RWPE1 (cell line): Measurements from ENCODE around the gene LRIG1.

Experiments used
- CTCF ChIA-PET: fragments of 350-600 bp; sonication (Branson Sonifier 250); formaldehyde crosslinking; extraction: SDS; loops from one replicate; lab custom pipeline; 2021; lab: Yijun Ruan, JAX
- POLR2A ChIA-PET: fragments of 400-600 bp; formaldehyde crosslinking; extraction: SDS; loops from one replicate; lab custom pipeline; 2020; ENCODE audit warnings: antibody characterized with exemption; ENCODE audit not compliant: low non-redundant PET; lab: Yijun Ruan, JAX
- DNase-seq: peaks from one replicate; pipeline ENCODE4 v3.0.0; 2012; ENCODE audit warnings: low spot score
- H3K27ac ChIP-seq: fragments of 450-650 bp; 2 replicates; pipeline ENCODE4 v1.5.1; 2017
- TF ChIP-seq, protein P1 (sequence below): fragments of 450-650 bp; conservative IDR thresholded peaks from 2 replicates; pipeline ENCODE4 v1.5.1; 2017; ENCODE audit warnings: low read depth, mild to moderate bottlenecking

The LRIG1 gene

DNA sequence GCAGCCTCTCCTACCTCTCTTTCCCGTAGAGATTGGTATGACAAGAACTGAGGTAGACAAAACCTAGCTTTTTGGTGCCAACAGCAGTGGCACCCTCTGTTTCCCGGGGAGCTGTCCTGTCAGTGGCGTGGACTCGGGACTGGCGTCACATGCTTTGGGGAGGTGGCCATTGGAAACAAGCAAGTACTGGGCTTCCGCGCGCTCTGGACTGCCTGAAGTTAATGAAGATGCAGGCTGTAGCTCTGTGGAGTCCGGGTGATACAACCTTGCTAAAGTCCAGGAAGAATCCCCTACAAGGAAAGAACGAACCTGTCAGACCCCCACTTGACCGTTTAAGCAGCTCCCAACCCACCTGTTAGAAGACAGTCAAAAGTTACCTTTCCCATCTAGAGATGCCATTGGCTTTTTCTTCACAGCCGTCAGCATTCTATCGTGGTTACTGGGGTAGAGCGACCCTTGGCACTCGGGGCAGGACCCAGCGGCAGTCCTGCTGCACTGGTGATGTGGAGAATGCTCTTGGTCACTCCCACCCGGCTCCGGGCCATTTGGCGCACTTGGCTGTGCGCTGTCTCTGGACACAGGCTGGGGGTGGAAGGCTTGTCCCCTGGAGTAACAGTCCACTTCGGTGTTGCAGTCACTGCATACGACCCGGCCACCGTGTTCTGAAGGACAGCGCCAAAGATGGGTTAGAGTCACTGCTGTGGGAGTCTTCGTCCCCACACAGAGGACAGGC lies 120.5 kb downstream of the LRIG1 start:
- H3K27ac ChIP-seq, result no peak overlapping the region
- no peak for DNase-seq
- POLR2A ChIA-PET, result no interaction called here
- CTCF ChIA-PET, result no interaction called here
- TF ChIP-seq, protein P1, sequence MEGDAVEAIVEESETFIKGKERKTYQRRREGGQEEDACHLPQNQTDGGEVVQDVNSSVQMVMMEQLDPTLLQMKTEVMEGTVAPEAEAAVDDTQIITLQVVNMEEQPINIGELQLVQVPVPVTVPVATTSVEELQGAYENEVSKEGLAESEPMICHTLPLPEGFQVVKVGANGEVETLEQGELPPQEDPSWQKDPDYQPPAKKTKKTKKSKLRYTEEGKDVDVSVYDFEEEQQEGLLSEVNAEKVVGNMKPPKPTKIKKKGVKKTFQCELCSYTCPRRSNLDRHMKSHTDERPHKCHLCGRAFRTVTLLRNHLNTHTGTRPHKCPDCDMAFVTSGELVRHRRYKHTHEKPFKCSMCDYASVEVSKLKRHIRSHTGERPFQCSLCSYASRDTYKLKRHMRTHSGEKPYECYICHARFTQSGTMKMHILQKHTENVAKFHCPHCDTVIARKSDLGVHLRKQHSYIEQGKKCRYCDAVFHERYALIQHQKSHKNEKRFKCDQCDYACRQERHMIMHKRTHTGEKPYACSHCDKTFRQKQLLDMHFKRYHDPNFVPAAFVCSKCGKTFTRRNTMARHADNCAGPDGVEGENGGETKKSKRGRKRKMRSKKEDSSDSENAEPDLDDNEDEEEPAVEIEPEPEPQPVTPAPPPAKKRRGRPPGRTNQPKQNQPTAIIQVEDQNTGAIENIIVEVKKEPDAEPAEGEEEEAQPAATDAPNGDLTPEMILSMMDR, result no peak

DNA sequence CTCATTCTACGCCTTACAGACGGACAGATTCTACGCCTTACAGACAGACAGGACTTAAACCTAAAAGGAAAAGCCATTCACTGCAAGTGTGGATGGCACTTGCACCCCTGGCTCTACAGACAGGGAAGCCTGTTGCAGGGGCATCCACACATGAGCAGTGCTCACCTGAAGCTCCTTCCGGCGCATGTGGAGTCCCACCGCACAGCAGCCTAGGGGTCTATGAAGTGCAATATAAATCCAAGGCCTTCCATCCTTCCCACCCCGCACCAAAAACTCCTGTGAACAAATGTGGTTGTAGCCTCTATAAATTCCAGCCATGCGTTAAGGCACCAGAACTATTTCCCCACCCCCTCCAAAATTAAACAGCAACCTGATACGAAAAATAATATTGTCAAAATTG lies 121.3 kb downstream of the LRIG1 start:
- TF ChIP-seq, protein P1, result no peak
- ChIA-PET POLR2A (no interaction called here), CTCF (no interaction called here)
- no peak for DNase-seq
- H3K27ac ChIP-seq, result no peak overlapping the region

DNA sequence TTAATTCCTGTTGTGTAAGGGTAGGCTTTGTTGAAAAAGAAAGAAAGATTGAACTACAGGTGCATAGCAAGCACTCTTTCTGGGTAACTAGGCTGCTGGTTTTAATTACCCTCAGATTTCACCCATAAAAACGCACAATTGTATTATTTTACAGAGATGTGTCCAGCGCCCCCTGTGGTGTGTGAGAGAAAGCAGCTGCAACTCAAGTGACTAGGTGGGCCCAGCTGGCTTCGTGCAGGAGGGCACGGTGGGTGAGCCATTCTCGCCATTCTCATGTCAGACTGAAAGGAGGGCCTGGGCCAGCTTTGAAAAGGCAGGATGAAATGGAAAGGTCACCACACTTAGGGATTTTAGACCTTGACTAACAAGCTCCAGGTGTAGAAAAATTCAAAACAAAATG lies 122.6 kb downstream of the LRIG1 start:
- POLR2A ChIA-PET, result no interaction called here
- no peak overlapping the region for H3K27ac ChIP-seq
- DNase-seq, result no peak
- TF ChIP-seq, protein P1, result no peak; the same call in 1 of the 2 replicates
- CTCF ChIA-PET, result interaction anchor here (1.1 kb wide), 1 partner anchor 444 kb away, joined by 3 read pairs; no protein-coding TSS in a partner anchor

DNA sequence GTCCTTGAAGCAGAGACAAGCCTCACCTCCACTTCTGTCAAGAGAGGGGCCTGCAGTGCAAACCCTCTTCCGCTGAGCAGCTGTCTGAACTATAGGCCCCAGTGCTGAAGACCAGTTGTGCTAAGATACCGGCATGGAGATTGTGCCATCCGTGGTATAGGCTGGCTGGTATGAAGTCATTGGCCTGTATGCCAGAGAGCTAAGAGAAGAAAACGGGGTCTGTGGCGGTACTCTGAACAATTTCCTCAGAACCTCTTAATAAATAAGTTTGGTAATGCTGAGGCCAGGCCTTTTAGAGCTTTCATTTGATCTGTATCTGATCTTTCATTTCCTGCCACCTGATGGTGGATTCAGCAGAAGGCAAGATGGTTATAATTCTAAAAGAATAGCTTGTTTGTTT lies 123.0 kb downstream of the LRIG1 start:
- no peak for DNase-seq
- H3K27ac ChIP-seq, result no peak overlapping the region
- TF ChIP-seq, protein P1, result no peak
- CTCF ChIA-PET, result interaction anchor here (1.1 kb wide), 1 partner anchor 445 kb away, joined by 3 read pairs; no protein-coding TSS in a partner anchor
- POLR2A ChIA-PET, result no interaction called here

DNA sequence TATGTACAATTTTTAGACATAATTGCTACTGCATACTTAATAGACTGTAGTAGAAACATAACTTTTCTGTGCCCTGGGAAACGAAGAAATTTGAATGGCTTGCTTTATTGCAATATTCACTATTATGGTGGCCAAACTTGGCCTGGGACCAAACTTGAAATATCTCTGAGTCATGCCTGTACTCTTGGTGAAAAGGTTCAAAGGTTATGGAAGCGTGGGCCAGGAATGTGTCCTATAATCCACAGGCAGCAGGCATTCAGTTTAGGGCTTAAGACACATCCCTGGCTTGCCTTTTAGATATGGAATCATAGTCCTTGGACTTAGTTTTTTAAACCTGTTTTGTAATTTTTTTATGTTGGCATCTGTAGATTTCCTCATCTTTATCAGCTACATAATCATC lies 124.3 kb downstream of the LRIG1 start:
- peak; percentile 41 for DNase-seq
- ChIA-PET POLR2A (no interaction called here), CTCF (no interaction called here)
- no peak overlapping the region for H3K27ac ChIP-seq
- TF ChIP-seq, protein P1, result no peak

DNA sequence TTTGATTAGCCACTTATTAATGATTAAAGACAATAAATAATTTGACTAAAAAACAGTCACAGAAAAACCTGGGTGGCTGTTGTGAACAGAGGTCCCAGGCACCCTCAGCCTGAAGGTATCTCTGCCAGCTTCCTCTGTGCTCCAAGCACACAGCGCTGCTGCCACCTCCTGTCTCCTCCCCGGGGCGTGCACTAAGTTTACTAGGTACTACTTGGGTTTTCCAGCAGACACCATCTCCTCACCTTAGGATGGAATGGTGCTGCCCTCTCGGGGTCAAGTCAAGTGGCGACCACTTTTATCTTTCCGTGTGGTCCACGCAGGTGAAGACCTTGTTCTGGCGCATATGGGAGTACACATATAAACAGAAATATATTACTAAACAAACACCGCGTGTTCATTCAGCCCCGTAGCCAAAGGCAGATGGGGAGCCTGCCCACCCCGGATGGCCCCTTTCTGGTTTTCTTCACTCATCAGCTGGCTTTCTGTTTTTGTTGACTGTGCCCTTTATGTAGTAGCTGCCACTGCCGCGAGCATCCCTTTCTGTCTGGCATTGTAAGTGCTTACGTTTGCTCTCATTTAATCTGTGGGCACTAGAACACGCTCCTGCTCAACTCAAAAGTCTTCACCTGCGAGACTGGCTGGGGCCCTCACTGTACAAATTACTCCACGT lies 128.0 kb downstream of the LRIG1 start:
- TF ChIP-seq, protein P1, result no peak
- DNase-seq, result no peak
- POLR2A ChIA-PET, result no interaction called here
- no peak overlapping the region for H3K27ac ChIP-seq
- CTCF ChIA-PET, result interaction anchor here (0.6 kb wide), 1 partner anchor 21 kb away, joined by 7 read pairs; no protein-coding TSS in a partner anchor
